NCI-H128 (cell line): ENCODE measurements around the gene SBF2.
"Not testable (repeated sequence)": the region's sequence is repeated elsewhere in the genome, so short reads cannot be mapped to it uniquely, and the experiment has no call there.

Experiments
- DNase-seq: peaks from one replicate; lab custom pipeline; 2025; ENCODE audit not compliant: unreplicated experiment; lab: John Stamatoyannopoulos, UW

SBF2 gene

DNA sequence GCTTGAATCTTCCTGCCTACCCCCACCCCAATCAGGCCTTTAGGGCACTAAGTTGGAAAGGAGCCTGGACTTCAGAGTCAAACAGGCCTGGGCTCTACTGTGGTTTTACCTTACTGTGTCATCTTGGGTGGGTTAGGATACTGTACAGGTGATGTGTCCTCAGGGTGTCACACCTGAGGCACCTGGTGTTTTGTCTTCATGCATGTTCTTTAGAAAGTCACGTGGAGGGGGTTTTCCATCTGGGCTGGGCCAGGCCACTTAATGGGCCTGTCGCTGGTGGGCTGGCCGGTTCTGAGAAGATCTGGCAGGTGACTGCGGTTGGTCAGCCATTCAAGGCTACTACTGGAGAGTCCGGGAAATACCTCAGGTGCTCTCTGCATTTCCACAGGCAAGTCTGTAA lies 537.6 kb downstream of the SBF2 start:
- no peak for DNase-seq

GRCh38 chr11:9755561-9756185 lies 538.3 kb downstream of the SBF2 start:
- no peak for DNase-seq

GRCh38 chr11:9754010-9754471 lies 540.0 kb downstream of the SBF2 start:
- DNase-seq, result no peak

DNA sequence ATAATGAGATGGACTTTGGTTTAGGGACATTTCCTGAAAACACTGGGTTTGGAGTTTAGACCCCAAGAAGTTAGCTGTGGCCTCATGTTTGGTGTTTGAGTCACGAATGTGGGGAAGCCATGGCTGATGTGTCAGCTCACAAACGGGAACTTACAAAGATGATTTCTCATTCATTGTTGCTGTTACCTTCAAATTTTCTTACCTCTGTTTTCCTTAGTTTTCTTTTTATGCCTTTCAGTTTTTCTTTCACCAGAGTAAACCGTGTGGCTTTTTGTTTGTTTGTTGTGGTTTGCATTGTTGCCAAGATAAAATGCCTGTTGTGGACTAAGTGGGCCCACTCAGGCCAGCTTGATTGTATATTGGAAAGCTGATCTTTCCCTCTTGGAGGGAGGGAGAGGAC lies 541.0 kb downstream of the SBF2 start:
- no peak for DNase-seq

- DNase-seq, result no peak
Observed at GRCh38 chr11:9752091-9752490, 541.9 kb downstream of the SBF2 start.

GRCh38 chr11:9750551-9750950 lies 543.5 kb downstream of the SBF2 start:
- no peak for DNase-seq

DNA sequence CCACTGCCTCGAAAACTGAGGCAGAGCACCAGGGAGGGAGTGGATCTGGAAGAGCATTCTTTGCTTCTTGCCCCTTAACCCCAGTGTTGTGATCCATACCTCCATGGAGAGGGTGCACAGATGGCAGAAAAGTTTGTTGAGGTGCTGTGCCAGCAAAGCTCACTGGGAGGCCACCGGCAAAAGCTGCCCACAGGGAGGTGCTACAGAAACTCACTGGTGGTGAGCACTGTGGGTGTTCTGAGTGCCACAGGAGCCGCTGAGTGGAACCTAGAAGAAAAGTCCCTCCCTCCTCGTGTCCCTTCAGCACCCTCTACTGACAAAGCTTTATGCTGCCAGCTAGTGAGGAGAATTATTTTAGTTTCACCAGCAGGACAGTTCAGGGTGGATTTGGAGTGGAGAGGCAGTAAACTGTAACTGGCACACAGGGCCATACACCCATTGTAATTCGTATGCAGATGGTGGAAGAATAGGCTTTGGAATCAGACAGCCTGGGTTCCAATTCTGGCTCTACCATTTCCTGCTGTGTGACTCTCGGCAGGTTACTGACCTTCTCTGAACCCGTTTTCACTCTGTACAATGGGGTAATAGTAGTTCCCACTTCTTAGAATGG lies 545.6 kb downstream of the SBF2 start:
- no peak for DNase-seq

- DNase-seq, result no peak
Observed at GRCh38 chr11:9747828-9748227, 546.2 kb downstream of the SBF2 start.

GRCh38 chr11:9747229-9747628 lies 546.8 kb downstream of the SBF2 start:
- DNase-seq, result no peak

DNA sequence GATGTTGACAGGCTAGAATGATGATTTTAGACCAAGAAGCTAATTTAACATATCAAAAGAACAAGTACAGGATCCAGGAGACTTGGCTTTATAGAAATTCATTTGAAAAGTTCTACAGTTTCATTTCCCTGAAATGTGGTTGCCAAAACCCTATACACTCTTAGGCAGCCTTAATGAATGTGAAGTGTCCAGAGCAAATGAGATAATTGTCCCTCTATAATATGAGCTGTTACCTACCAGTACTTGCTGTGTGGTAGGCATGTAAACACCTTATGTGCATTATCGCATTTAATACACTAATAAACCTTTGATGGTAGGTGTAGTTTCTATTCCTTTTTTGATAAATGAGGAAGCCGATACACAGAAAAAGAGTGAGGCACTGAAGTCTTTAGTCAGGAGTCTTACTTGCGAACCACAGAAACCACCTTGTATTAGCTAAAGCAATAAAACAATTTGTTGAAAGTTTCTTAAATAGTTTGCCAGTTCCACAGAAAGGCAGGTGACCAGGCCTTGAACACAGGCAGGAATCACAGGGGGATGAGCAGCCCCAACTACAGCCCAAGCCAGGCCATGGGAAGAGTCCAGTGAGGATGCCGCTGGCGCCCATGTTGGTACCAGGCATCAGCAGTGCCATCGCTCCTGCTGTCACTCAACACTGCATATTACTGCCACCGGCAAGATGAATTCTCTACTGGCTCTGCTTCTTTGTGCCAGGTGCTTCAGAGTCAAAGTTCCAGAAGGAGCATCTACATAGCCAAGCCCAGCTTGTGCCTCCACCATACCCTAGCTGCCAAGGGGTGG lies 548.4 kb downstream of the SBF2 start:
- DNase-seq, result no peak

DNA sequence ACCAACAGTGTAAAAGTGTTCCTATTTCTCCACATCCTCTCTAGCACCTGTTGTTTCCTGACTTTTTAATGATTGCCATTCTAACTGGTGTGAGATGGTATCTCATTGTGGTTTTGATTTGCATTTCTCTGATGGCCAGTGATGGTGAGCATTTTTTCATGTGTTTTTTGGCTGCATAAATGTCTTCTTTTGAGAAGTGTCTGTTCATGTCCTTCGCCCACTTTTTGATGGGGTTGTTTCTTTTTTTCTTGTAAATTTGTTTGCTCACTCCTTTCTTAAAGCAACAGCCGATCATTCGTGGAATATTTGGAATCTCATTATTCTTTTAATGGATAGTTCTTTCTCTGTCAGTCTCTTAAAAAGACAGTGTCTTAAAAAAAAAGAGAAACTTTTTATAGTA lies 550.5 kb downstream of the SBF2 start:
- not testable (repeated sequence) for DNase-seq

- DNase-seq, result no peak
Observed at GRCh38 chr11:9741260-9741659, 552.8 kb downstream of the SBF2 start.

DNA sequence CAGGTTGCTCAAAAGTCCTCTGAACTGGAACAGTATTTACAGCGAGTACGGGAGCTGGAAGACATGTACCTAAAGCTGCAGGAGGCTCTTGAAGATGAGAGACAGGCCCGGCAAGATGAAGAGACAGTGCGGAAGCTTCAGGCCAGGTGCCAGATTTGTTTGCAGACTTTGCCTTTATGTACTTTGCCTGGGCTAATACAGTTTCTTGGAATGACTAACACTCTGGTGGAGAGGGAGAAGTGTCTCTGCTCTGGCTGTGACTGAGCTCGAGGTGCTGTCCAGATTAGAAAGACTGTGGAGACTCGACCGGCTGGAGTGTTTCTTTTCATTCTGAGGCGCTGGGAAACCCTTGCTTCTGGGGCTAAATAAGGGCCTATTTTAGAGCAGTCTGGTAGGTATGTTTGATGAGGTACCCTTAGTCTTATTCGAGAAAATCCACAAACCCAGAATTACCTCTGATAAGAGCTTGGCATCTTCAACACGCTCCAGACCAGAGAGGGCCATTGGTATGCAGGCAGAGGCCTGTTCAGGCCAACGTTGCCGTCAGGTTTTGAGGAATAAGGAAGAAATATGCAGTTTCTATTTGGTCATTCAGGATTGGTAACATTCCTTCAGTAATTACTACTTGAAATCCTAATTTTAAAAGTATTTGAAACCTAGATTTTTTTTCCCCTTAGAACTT lies 553.7 kb downstream of the SBF2 start:
- DNase-seq, result no peak

GRCh38 chr11:9739123-9739900 lies 554.7 kb downstream of the SBF2 start:
- no peak for DNase-seq

DNA sequence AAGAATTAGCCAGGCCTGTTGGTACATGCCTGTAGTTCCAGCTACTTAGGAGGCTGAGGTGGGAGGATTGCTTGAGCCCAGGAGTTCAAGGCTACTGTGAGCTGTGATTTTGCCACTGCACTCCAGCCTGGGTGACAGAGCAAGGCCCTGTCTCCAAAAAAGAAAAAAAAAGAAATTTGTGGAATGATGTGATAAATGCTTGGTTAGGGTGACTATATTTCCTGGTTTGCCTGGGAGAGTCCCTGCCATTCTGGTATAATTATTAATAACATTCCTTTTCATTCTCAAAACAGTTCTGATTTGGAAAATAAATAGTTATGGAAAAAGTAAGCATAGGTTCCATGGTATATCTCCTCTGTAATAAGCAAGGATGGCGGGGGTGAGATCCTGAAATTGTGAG lies 555.3 kb downstream of the SBF2 start:
- DNase-seq, result no peak

DNA sequence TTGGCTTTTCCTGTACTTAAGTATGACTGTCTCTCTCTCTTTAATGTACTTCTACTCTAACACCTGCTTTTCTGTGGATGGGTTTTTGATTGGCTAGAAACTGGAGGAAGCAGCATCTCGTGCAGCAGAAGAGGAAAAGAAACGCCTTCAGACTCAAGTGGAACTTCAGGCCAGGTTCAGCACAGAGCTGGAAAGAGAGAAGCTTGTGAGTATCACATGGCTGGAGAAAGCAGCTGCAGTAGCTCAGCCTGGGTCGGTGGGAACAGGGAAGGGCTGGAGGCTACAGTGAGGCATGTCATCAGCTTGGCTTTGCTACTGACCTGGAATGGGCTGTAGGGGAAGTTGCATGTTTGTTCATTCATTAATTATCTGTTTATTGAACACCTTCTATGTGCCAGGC lies 555.9 kb downstream of the SBF2 start:
- no peak for DNase-seq

- DNase-seq, result no peak
Observed at GRCh38 chr11:9736365-9736764, 557.7 kb downstream of the SBF2 start.

DNA sequence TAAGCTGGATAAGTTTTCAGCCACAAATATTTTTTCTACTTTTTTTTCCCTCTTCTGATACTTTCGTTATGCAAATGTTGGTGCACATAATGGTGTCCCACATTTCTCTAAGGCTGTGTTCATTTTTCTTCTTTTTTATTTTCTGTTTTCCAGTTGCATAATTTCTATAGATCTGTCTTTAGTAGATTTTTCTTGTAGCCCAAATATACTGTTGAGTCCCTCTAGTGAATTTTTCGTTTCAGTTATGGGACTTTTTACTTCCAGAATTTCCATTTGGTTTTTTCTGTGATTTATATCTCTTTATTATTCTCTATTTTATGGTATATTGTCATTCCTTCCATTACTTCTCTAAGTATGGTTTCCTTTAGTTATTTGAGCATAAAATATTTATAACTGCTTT lies 558.1 kb downstream of the SBF2 start:
- no peak for DNase-seq

DNA sequence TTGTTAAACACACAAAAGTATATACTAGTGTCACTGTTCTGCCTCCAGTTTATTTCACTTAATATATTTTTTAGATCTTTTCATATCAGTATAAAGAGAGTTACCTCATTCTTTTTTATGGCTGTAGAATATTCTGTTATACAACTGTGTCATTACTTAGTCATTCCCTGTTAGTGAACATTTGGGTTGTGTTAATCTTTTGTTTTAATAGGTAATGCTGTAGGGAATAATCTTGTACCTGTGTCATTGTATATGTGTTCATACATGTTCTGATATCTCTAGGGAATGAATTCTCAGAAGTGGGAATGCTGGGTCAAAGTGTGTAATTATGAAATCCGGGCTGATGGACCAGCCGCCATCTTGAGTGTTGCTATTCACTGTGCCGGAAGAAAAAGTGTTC lies 558.8 kb downstream of the SBF2 start:
- DNase-seq, result no peak

GRCh38 chr11:9733212-9733611 lies 560.8 kb downstream of the SBF2 start:
- no peak for DNase-seq

DNA sequence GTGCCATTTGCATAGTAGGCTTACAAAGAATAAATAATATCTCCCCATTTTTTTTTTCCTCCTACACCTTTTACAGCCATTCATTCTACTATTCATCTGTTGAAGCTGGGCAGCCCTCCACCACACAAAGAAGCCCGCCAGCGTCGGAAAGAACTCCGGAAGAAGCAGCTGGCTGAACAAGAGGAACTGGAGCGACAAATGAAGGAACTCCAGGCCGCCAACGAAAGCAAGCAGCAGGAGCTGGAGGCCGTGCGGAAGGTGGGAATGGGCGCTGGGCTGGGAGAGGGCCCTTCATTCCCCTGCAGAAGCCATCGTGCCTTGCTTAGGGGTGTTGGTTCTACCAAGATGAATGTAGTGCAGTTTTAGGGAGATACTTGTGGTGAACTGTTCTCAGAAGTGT lies 561.6 kb downstream of the SBF2 start:
- no peak for DNase-seq
